HL-60 (cell line): ENCODE measurements around the gene TPTE2.

ENCODE experiments used
- DNase-seq, 2 experiments: peaks; one replicate each; pipeline ENCODE4 v3.0.0-alpha.2; 2010 to 2020; ENCODE audit warnings: low read depth in 1 of 2, low spot score in 1 of 2
- H3K27ac ChIP-seq: fragments of 250-450 bp; sonication (Bioruptor Pico); replicated peaks from 2 replicates; pipeline ENCODE4 v1.5.1; 2020; ENCODE audit warnings: mild to moderate bottlenecking, moderate library complexity
- H3K27me3 ChIP-seq: fragments of 250-450 bp; sonication (Bioruptor Pico); 2 replicates; pipeline ENCODE4 v1.5.1; 2021; ENCODE audit warnings: mild to moderate bottlenecking, moderate library complexity; ENCODE audit not compliant: insufficient read depth, poor library complexity, severe bottlenecking
- H3K4me3 ChIP-seq: replicated peaks from 2 replicates; pipeline ENCODE4 v1.5.1; 2011; ENCODE audit warnings: mild to moderate bottlenecking, control low read depth, low read length; ENCODE audit not compliant: insufficient read depth
- GABPA ChIP-seq: IDR thresholded peaks from 2 replicates; pipeline ENCODE4 v1.6.1; 2012; ENCODE audit warnings: low read depth
- POLR2AphosphoS5 ChIP-seq: IDR thresholded peaks from 2 replicates; pipeline ENCODE4 v1.6.1; 2012; ENCODE audit warnings: low read depth
- REST ChIP-seq: IDR thresholded peaks from 2 replicates; pipeline ENCODE4 v1.6.1; 2012; ENCODE audit warnings: low read depth; ENCODE audit not compliant: insufficient replicate concordance
- SPI1 ChIP-seq: IDR thresholded peaks from 2 replicates; pipeline ENCODE4 v1.6.1; 2012; ENCODE audit warnings: low read depth, mild to moderate bottlenecking, borderline replicate concordance
- TF ChIP-seq, protein P1 (sequence below): IDR thresholded peaks from one replicate; pipeline ENCODE4 v1.5.1; 2011; ENCODE audit warnings: low read length, control low read depth, inconsistent platforms; ENCODE audit not compliant: insufficient read depth

The TPTE2 gene

DNA sequence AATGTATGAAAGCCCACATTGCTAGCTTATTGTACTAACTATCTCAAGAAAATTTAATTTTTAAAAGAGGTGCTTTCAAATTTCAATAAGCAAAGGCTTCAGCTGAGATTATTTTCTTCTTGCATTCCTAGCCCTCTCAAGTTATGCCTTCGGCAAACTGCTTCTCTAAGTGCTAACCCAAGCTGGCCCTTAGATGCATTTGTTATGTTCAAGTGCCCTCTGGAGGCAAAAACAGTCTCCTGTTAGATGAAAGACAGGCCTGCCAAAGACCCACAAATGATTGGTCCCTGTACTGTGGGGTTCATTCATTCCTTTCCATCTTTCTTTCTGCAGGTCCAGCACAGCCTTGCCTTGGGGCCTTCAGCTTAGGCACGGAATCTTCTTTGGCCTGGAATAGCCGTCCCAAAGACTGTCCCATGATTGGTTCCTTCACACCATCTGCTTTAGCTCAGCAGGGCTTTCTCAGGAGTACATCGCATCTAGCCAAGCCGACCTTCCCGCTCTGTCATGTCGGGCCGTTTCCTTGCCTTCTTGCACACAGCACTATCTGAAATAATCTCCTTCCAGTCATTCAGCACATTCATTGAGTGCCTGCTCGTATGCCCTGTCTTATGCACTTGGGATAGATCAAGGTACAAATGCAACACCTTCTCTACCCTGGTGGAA is 26.4 kb upstream of the TPTE2 start:
- Histone ChIP-seq H3K27me3 (no peaks in the 10 kb centered on the region), H3K4me3 (no peak overlapping the region), H3K27ac (peak overlapping the region; percentile 63)
- TF ChIP-seq, protein P1, sequence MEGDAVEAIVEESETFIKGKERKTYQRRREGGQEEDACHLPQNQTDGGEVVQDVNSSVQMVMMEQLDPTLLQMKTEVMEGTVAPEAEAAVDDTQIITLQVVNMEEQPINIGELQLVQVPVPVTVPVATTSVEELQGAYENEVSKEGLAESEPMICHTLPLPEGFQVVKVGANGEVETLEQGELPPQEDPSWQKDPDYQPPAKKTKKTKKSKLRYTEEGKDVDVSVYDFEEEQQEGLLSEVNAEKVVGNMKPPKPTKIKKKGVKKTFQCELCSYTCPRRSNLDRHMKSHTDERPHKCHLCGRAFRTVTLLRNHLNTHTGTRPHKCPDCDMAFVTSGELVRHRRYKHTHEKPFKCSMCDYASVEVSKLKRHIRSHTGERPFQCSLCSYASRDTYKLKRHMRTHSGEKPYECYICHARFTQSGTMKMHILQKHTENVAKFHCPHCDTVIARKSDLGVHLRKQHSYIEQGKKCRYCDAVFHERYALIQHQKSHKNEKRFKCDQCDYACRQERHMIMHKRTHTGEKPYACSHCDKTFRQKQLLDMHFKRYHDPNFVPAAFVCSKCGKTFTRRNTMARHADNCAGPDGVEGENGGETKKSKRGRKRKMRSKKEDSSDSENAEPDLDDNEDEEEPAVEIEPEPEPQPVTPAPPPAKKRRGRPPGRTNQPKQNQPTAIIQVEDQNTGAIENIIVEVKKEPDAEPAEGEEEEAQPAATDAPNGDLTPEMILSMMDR, result peak; percentile 18
- TF ChIP-seq REST (no peak), GABPA (no peak), SPI1 (no peak)
- peak; percentile 20 to 77 for DNase-seq

DNA sequence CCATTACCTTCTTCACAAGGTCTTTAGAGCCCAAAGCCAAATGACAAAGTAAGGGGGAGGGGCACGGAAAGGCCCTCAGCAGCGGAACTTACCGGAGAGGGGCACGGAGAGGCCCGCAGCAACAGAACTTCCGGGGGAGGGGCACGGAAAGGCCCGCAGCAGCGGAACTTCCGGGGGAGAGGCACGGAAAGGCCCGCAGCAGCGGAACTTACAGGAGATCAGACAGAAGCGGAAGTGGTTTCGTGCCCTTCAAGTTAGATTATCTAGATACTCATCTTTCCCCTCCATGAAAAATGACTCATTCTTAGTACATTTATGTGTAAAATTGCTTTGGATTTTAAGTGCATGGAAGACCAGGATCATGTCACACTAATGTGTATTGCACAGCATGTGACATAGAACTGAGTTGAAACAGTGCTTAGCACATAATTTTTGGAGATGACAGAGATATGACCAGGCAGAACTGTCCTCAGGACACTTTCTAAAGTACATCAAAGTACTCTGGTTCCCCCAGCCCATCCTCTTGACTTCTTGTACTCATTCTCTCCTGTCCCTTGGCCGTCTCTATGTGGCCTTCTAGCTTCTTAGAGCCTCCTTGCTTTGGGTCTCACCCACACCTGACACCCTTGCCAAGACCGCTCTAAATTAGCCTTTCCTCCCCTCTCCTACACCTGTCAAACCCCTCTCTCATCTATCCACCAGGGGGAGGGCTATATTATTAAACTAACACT is 25.7 kb upstream of the TPTE2 start:
- TF ChIP-seq POLR2AphosphoS5 (peak; percentile 54; the same call in 1 of the 2 replicates), SPI1 (peak; percentile 93), GABPA (peak; percentile 96), REST (no peak)
- TF ChIP-seq, protein P1, result no peak
- DNase-seq, result peak; percentile 87 to 94
- peak overlapping the region; percentile 54 for H3K4me3 ChIP-seq
- no peaks in the 10 kb centered on the region for H3K27me3 ChIP-seq
- peak overlapping the region; percentile 63 for H3K27ac ChIP-seq

- H3K4me3 ChIP-seq, result no peak overlapping the region
- no peak overlapping the region for H3K27ac ChIP-seq
- H3K27me3 ChIP-seq, result peaks cover 2% of the 10 kb centered on the region
- DNase-seq, result no peak
- TF ChIP-seq POLR2AphosphoS5, result no peak
- TF ChIP-seq REST, result no peak
- TF ChIP-seq, protein P1, result no peak
- no peak for TF ChIP-seq SPI1
- TF ChIP-seq GABPA, result no peak
Measured at GRCh38 chr13:19581675-19582074, 20.3 kb upstream of the TPTE2 start.
